ENCODE results near the gene DISC1. TPM values are rescaled to one million over a fixed set of nuclear protein-coding genes. Genes with fewer than 3 reads are reported as not detected.

DISC1 gene
- total RNA-seq, 3 donors from 2014 or later = 12.1 to 18.9 (median 12.4) TPM

GRCh38 chr1:231768416-231768815, 141.8 kb downstream of the DISC1 start:
- Histone ChIP-seq H3K9me3 (no peaks in the 10 kb centered on the region), H3K27ac (no peak overlapping the region), H3K27me3 (no peaks in the 10 kb centered on the region), H3K4me1 (no peaks in the 10 kb centered on the region), H3K4me3 (no peak overlapping the region), H3K36me3 (no peaks in the 10 kb centered on the region)
- DNase-seq (ENCODE audit: low spot score in 2 of 2) = no peak
- intact Hi-C loops (cut with DNase I; ENCODE audit: low total_unique reads) = no loop called here
- TF ChIP-seq POLR2A (IDR thresholded peaks at IDR 0.05) (no peak), POLR2AphosphoS5 (IDR thresholded peaks at IDR 0.05) (no peak), CTCF (IDR thresholded peaks at IDR 0.05) (no peak)

DNA sequence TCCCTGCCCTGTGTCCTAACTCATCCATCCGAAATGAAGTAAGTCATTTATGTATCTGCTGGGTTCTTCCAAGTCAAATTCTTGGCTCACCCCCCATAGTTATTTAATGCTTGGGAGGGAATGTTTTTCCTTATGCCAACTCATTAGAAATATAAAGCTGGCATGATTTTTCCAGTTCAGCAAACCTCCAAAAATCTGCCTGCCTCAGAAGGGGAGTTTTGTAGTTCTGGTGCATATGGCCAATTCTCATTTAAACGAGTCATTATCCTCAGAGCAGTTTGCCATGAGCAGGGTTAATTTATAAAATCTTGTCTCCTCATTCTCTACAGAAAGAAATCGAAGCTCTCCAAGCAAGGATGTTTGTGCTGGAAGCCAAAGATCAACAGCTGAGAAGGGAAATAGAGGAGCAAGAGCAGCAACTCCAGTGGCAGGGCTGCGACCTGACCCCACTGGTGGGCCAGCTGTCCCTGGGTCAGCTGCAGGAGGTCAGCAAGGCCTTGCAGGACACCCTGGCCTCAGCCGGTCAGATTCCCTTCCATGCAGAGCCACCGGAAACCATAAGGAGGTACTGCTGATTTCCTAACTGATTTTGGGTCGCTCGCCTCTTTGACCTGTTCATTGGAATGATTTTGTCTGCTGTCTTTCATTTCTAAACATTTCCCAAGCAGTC, 144.1 kb downstream of the DISC1 start:
- Histone ChIP-seq H3K27ac (no peak overlapping the region), H3K4me3 (no peak overlapping the region), H3K9me3 (no peaks in the 10 kb centered on the region), H3K27me3 (no peaks in the 10 kb centered on the region), H3K4me1 (no peaks in the 10 kb centered on the region), H3K36me3 (no peaks in the 10 kb centered on the region)
- intact Hi-C loops (cut with DNase I; ENCODE audit: low total_unique reads) = no loop called here
- TF ChIP-seq CTCF (IDR thresholded peaks at IDR 0.05) (no peak), POLR2AphosphoS5 (IDR thresholded peaks at IDR 0.05) (no peak), POLR2A (IDR thresholded peaks at IDR 0.05) (no peak)
- no peak for DNase-seq (ENCODE audit: low spot score in 2 of 2)

- Histone ChIP-seq H3K4me3 (no peak overlapping the region), H3K27me3 (no peaks in the 10 kb centered on the region), H3K9me3 (no peaks in the 10 kb centered on the region), H3K27ac (no peak overlapping the region), H3K36me3 (no peaks in the 10 kb centered on the region), H3K4me1 (no peaks in the 10 kb centered on the region)
- TF ChIP-seq POLR2AphosphoS5 (IDR thresholded peaks at IDR 0.05) = no peak
- no peak for TF ChIP-seq POLR2A (IDR thresholded peaks at IDR 0.05)
- TF ChIP-seq CTCF (IDR thresholded peaks at IDR 0.05) = no peak
- DNase-seq (ENCODE audit: low spot score in 2 of 2) = no peak
- intact Hi-C loops (cut with DNase I; ENCODE audit: low total_unique reads) = no loop called here
Observed at GRCh38 chr1:231774719-231775335, 148.2 kb downstream of the DISC1 start.

GRCh38 chr1:231776010-231776756, 149.6 kb downstream of the DISC1 start:
- intact Hi-C loops (cut with DNase I; ENCODE audit: low total_unique reads) = no loop called here
- H3K27me3 ChIP-seq = no peaks in the 10 kb centered on the region
- H3K4me3 ChIP-seq = no peak overlapping the region
- H3K27ac ChIP-seq = no peak overlapping the region
- H3K36me3 ChIP-seq = no peaks in the 10 kb centered on the region
- H3K4me1 ChIP-seq = no peaks in the 10 kb centered on the region
- TF ChIP-seq CTCF (IDR thresholded peaks at IDR 0.05) (no peak), POLR2AphosphoS5 (IDR thresholded peaks at IDR 0.05) (no peak), POLR2A (IDR thresholded peaks at IDR 0.05) (no peak)
- no peak for DNase-seq (ENCODE audit: low spot score in 2 of 2)
- H3K9me3 ChIP-seq = no peaks in the 10 kb centered on the region

GRCh38 chr1:231776757-231777062, 150.1 kb downstream of the DISC1 start:
- Histone ChIP-seq H3K9me3 (no peaks in the 10 kb centered on the region), H3K4me3 (no peak overlapping the region), H3K4me1 (no peaks in the 10 kb centered on the region), H3K27me3 (no peaks in the 10 kb centered on the region), H3K36me3 (no peaks in the 10 kb centered on the region), H3K27ac (no peak overlapping the region)
- TF ChIP-seq POLR2A (IDR thresholded peaks at IDR 0.05) (no peak), CTCF (IDR thresholded peaks at IDR 0.05) (no peak), POLR2AphosphoS5 (IDR thresholded peaks at IDR 0.05) (no peak)
- intact Hi-C loops (cut with DNase I; ENCODE audit: low total_unique reads) = no loop called here
- no peak for DNase-seq (ENCODE audit: low spot score in 2 of 2)
